WTC11 (cell line): ENCODE data around the gene STK10. TPM values are rescaled to one million over a fixed set of nuclear protein-coding genes. Genes with fewer than 3 reads are reported as not detected.

ENCODE experiments used
- ATAC-seq: fragments of 200-7000 bp; cut with Tn5 transposase; 2 replicates; pipeline ENCODE4 v1.10.0; 2021; ENCODE audit warnings: mild to moderate bottlenecking, moderate library complexity
- CTCF ChIA-PET: fragments of 300-600 bp; sonication (Branson Sonifier 250); formaldehyde crosslinking; loops from one replicate; lab custom pipeline; 2021; ENCODE audit warnings: antibody characterized with exemption; lab: Charles Lee
- POLR2A ChIA-PET: fragments of 350-600 bp; sonication (Branson Sonifier 250); formaldehyde crosslinking; loops from one replicate; lab custom pipeline; 2021; ENCODE audit warnings: antibody characterized with exemption; lab: Charles Lee
- DNase-seq: peaks from one replicate; pipeline ENCODE4 v3.0.0; 2021; ENCODE audit warnings: low spot score
- H3K27ac Mint-ChIP-seq: 2 replicates; pipeline ENCODE4 v1.8.0; 2021; ENCODE audit warnings: mixed read lengths
- H3K27me3 Mint-ChIP-seq: 2 replicates; pipeline ENCODE4 v1.8.0; 2021; ENCODE audit warnings: low read depth, mild to moderate bottlenecking, moderate library complexity, mixed read lengths
- H3K36me3 Mint-ChIP-seq: 2 replicates; pipeline ENCODE4 v1.8.0; 2021; ENCODE audit warnings: mixed read lengths
- H3K4me1 Mint-ChIP-seq: 2 replicates; pipeline ENCODE4 v1.8.0; 2022; ENCODE audit warnings: mixed read lengths
- H3K4me3 Mint-ChIP-seq: 2 replicates; pipeline ENCODE4 v1.8.0; 2021; ENCODE audit warnings: mild to moderate bottlenecking, moderate library complexity, mixed read lengths
- H3K9me3 Mint-ChIP-seq: 2 replicates; pipeline ENCODE4 v1.8.0; 2021; ENCODE audit warnings: mixed read lengths
- CDX4 ChIP-seq: fragments of 250-450 bp; sonication (Bioruptor Pico); IDR thresholded peaks from 2 replicates; pipeline ENCODE4 v1.9.0; 2021; ENCODE audit warnings: moderate library complexity, mild to moderate bottlenecking, inconsistent platforms, borderline replicate concordance
- E2F1 ChIP-seq: sonication (generic); formaldehyde crosslinking; IDR thresholded peaks from 2 replicates; pipeline ENCODE4 v1.8.0; 2022; ENCODE audit warnings: mild to moderate bottlenecking, missing genetic modification reagents
- EMX1 ChIP-seq: fragments of 250-450 bp; sonication (Bioruptor Pico); IDR thresholded peaks from 2 replicates; pipeline ENCODE4 v1.8.0; 2021; ENCODE audit warnings: mild to moderate bottlenecking
- ERG ChIP-seq: fragments of 250-450 bp; sonication (Bioruptor Pico); IDR thresholded peaks from 2 replicates; pipeline ENCODE4 v1.8.0; 2021; ENCODE audit warnings: mild to moderate bottlenecking
- FOXP1 ChIP-seq: sonication (generic); formaldehyde crosslinking; IDR thresholded peaks from 2 replicates; pipeline ENCODE4 v1.8.0; 2022; ENCODE audit warnings: missing genetic modification reagents, mild to moderate bottlenecking, moderate library complexity, borderline replicate concordance
- GRHL2 ChIP-seq: fragments of 250-450 bp; sonication (Bioruptor Pico); IDR thresholded peaks from 2 replicates; pipeline ENCODE4 v1.8.0; 2022; ENCODE audit warnings: mild to moderate bottlenecking, moderate library complexity; ENCODE audit not compliant: insufficient replicate concordance, severe bottlenecking
- JUN ChIP-seq: sonication (generic); formaldehyde crosslinking; IDR thresholded peaks from 2 replicates; pipeline ENCODE4 v1.8.0; 2023; ENCODE audit warnings: mild to moderate bottlenecking, missing genetic modification reagents
- NR1H2 ChIP-seq: sonication (generic); formaldehyde crosslinking; IDR thresholded peaks from 2 replicates; pipeline ENCODE4 v1.9.0; 2021; ENCODE audit warnings: mild to moderate bottlenecking, moderate library complexity, missing genetic modification reagents
- PRDM15 ChIP-seq: sonication (generic); formaldehyde crosslinking; IDR thresholded peaks from 2 replicates; pipeline ENCODE4 v1.8.0; 2022; ENCODE audit warnings: missing genetic modification reagents
- RORB ChIP-seq: fragments of 250-450 bp; sonication (Bioruptor Pico); IDR thresholded peaks from 2 replicates; pipeline ENCODE4 v1.9.0; 2021; ENCODE audit warnings: mild to moderate bottlenecking
- SMAD4 ChIP-seq: sonication (generic); formaldehyde crosslinking; IDR thresholded peaks from 2 replicates; pipeline ENCODE4 v1.8.0; 2022; ENCODE audit warnings: mild to moderate bottlenecking, missing genetic modification reagents
- ZNF219 ChIP-seq: sonication (generic); formaldehyde crosslinking; IDR thresholded peaks from 2 replicates; pipeline ENCODE4 v1.8.0; 2023; ENCODE audit warnings: missing genetic modification reagents, mild to moderate bottlenecking, borderline replicate concordance
- ZNF232 ChIP-seq: sonication (generic); formaldehyde crosslinking; IDR thresholded peaks from 2 replicates; pipeline ENCODE4 v1.8.0; 2022; ENCODE audit warnings: mild to moderate bottlenecking, missing genetic modification reagents
- total RNA-seq: library from RNA; stranded (reverse); gene quantifications from 3 replicates; pipeline ENCODE4 v1.2.3, GENCODE V29; 2021
- TF ChIP-seq, protein P1 (sequence below): sonication (generic); formaldehyde crosslinking; IDR thresholded peaks from 2 replicates; pipeline ENCODE4 v1.8.0; 2022; ENCODE audit warnings: mild to moderate bottlenecking, missing genetic modification reagents
- TF ChIP-seq, protein P2 (sequence below): sonication (generic); formaldehyde crosslinking; IDR thresholded peaks from 2 replicates; pipeline ENCODE4 v1.8.0; 2023; ENCODE audit warnings: missing genetic modification reagents, mild to moderate bottlenecking, borderline replicate concordance
- TF ChIP-seq, protein P3 (sequence below): sonication (generic); formaldehyde crosslinking; IDR thresholded peaks from 2 replicates; pipeline ENCODE4 v1.8.1; 2022; ENCODE audit warnings: missing genetic modification reagents, borderline replicate concordance

The STK10 gene
- total RNA-seq, 1 experiment from 2014 or later = 20.5 TPM

GRCh38 chr5:171997011-171997410 lies 191.0 kb downstream of the STK10 start:
- Mint-ChIP-seq H3K4me3 (no peak overlapping the region), H3K27me3 (no peaks in the 10 kb centered on the region), H3K4me1 (peaks cover 62% of the 10 kb centered on the region), H3K27ac (peak overlapping the region; percentile 55; the same call in 1 of the 2 replicates), H3K36me3 (peaks cover 11% of the 10 kb centered on the region), H3K9me3 (no peaks in the 10 kb centered on the region)
- DNase-seq = no peak
- POLR2A ChIA-PET = interaction anchor here (1.7 kb wide), 1 partner anchor 10 kb away, joined by 4 read pairs; the partner anchor contains the start of gene FBXW11
- CTCF ChIA-PET = interaction anchor here (3.6 kb wide), 1 partner anchor 85 kb away, joined by 16 read pairs; no protein-coding TSS in a partner anchor
- no peak for ATAC-seq
- no peak for TF ChIP-seq NR1H2
- no peak for TF ChIP-seq PRDM15 (CRISPR knock-in tag)
- no peak for TF ChIP-seq ZNF232
- no peak for TF ChIP-seq ZNF219 (CRISPR knock-in tag)
- no peak for TF ChIP-seq SMAD4 (CRISPR knock-in tag)
- TF ChIP-seq E2F1 (CRISPR knock-in tag) = no peak
- TF ChIP-seq CDX4 (CRISPR knock-in tag) = no peak
- no peak for TF ChIP-seq EMX1
- TF ChIP-seq, protein P1, sequence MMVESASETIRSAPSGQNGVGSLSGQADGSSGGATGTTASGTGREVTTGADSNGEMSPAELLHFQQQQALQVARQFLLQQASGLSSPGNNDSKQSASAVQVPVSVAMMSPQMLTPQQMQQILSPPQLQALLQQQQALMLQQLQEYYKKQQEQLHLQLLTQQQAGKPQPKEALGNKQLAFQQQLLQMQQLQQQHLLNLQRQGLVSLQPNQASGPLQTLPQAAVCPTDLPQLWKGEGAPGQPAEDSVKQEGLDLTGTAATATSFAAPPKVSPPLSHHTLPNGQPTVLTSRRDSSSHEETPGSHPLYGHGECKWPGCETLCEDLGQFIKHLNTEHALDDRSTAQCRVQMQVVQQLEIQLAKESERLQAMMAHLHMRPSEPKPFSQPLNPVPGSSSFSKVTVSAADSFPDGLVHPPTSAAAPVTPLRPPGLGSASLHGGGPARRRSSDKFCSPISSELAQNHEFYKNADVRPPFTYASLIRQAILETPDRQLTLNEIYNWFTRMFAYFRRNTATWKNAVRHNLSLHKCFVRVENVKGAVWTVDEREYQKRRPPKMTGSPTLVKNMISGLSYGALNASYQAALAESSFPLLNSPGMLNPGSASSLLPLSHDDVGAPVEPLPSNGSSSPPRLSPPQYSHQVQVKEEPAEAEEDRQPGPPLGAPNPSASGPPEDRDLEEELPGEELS (CRISPR knock-in tag) = no peak
- TF ChIP-seq, protein P2, sequence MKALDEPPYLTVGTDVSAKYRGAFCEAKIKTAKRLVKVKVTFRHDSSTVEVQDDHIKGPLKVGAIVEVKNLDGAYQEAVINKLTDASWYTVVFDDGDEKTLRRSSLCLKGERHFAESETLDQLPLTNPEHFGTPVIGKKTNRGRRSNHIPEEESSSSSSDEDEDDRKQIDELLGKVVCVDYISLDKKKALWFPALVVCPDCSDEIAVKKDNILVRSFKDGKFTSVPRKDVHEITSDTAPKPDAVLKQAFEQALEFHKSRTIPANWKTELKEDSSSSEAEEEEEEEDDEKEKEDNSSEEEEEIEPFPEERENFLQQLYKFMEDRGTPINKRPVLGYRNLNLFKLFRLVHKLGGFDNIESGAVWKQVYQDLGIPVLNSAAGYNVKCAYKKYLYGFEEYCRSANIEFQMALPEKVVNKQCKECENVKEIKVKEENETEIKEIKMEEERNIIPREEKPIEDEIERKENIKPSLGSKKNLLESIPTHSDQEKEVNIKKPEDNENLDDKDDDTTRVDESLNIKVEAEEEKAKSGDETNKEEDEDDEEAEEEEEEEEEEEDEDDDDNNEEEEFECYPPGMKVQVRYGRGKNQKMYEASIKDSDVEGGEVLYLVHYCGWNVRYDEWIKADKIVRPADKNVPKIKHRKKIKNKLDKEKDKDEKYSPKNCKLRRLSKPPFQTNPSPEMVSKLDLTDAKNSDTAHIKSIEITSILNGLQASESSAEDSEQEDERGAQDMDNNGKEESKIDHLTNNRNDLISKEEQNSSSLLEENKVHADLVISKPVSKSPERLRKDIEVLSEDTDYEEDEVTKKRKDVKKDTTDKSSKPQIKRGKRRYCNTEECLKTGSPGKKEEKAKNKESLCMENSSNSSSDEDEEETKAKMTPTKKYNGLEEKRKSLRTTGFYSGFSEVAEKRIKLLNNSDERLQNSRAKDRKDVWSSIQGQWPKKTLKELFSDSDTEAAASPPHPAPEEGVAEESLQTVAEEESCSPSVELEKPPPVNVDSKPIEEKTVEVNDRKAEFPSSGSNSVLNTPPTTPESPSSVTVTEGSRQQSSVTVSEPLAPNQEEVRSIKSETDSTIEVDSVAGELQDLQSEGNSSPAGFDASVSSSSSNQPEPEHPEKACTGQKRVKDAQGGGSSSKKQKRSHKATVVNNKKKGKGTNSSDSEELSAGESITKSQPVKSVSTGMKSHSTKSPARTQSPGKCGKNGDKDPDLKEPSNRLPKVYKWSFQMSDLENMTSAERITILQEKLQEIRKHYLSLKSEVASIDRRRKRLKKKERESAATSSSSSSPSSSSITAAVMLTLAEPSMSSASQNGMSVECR = no peak
- no peak for TF ChIP-seq FOXP1 (CRISPR knock-in tag)
- TF ChIP-seq, protein P3, sequence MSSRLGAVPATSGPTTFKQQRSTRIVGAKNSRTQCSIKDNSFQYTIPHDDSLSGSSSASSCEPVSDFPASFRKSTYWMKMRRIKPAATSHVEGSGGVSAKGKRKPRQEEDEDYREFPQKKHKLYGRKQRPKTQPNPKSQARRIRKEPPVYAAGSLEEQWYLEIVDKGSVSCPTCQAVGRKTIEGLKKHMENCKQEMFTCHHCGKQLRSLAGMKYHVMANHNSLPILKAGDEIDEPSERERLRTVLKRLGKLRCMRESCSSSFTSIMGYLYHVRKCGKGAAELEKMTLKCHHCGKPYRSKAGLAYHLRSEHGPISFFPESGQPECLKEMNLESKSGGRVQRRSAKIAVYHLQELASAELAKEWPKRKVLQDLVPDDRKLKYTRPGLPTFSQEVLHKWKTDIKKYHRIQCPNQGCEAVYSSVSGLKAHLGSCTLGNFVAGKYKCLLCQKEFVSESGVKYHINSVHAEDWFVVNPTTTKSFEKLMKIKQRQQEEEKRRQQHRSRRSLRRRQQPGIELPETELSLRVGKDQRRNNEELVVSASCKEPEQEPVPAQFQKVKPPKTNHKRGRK = no peak
- TF ChIP-seq JUN (CRISPR knock-in tag) = no peak
- no peak for TF ChIP-seq GRHL2 (CRISPR knock-in tag)
- TF ChIP-seq ERG (CRISPR knock-in tag) = no peak
- TF ChIP-seq RORB = no peak
